ENCODE measurements around the gene ELP1.

ELP1 gene, protein sequence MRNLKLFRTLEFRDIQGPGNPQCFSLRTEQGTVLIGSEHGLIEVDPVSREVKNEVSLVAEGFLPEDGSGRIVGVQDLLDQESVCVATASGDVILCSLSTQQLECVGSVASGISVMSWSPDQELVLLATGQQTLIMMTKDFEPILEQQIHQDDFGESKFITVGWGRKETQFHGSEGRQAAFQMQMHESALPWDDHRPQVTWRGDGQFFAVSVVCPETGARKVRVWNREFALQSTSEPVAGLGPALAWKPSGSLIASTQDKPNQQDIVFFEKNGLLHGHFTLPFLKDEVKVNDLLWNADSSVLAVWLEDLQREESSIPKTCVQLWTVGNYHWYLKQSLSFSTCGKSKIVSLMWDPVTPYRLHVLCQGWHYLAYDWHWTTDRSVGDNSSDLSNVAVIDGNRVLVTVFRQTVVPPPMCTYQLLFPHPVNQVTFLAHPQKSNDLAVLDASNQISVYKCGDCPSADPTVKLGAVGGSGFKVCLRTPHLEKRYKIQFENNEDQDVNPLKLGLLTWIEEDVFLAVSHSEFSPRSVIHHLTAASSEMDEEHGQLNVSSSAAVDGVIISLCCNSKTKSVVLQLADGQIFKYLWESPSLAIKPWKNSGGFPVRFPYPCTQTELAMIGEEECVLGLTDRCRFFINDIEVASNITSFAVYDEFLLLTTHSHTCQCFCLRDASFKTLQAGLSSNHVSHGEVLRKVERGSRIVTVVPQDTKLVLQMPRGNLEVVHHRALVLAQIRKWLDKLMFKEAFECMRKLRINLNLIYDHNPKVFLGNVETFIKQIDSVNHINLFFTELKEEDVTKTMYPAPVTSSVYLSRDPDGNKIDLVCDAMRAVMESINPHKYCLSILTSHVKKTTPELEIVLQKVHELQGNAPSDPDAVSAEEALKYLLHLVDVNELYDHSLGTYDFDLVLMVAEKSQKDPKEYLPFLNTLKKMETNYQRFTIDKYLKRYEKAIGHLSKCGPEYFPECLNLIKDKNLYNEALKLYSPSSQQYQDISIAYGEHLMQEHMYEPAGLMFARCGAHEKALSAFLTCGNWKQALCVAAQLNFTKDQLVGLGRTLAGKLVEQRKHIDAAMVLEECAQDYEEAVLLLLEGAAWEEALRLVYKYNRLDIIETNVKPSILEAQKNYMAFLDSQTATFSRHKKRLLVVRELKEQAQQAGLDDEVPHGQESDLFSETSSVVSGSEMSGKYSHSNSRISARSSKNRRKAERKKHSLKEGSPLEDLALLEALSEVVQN (N-terminal part only)

DNA sequence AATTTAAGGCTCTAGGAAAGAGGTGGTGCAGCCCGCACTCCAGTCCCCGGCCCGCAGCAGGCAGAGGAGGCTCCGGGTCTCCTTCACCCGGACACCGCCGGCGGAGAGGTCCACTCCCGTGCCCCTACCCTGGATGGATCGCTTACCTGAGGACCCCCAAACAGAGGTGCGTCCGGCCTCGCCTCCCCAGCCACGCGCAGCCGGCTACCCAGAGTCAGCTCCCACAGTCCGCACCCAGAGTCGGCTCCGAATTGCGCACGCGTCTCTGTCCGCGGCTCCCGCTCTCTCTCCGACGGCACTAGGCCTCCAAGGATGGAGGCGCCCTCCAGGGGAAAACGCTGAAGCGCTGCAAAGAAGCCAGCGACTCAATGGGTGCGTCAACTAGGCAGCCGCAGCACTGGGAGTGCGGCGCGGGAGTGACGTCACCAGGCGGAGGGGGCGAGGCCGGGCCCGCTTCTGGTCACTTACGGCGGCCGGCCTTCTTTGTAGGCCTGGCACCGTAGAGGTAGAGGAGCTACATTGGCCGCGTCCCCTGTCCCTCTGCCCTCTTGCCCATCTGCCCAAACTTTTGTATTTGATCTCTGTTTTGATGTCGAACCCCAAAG lies at the start of gene ELP1:
Gene ELP1, minus strand, starts transcription at position 407 of the 605 bp plus-strand sequence. CDS start 2,978 bp downstream, outside the sequence.
- peak; percentile 98 for DNase-seq

DNA sequence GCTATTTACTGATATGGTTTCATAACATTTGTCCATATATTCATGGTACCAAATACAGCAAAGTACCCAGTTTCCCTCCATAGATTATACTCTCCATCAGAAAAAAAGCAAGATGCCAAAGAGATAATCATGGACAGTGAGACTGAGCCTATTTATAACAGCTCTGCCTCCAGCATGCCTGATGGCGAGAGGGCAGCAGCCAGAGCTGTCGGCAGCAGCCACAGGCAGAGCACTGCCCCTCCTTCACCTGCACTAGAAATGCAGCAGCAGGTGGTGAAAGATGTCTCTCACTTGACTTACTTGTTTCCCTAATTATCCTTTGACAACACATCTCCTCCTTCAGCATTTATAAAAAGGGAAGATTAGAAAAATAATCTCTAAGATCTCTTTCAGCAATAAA lies 47.0 kb upstream of the ELP1 start:
- no peak for DNase-seq

DNA sequence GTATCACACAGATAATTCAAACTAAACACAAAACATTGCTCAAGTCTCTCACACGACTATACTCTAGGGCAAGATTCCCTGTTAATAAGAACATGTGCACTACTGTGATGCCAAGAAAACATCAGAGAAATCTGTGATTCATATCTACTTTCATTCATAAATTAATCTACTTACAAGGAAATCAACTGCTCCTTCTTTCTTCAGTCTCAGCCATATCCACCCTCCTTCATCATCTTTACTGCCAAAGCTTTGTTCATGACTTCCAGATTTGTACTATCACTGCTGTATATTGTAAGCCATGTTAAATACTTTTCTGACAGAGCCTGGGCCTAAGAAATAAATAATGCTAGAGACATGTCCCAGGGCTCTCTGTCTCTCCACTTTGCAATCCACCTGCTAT lies 44.3 kb upstream of the ELP1 start:
- DNase-seq, result no peak

DNA sequence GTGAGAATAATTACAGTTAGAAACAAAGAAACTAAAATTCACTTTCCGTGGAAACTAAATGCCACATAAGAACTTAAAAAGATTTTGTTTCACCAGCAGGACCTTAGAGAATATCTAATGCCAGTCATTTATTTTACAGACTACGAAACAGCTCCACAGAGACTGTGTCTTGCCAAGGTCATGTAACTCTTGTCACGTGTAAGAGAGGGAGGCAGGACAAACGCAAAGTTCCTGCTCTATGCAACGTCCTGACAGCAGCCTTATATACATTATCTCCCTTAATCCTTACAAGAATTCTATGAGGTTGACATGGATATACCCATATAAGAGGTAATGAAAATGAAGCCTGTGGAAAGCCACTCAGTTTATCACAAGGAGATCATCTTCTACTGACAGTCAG lies 40.0 kb upstream of the ELP1 start:
- DNase-seq, result no peak

DNA sequence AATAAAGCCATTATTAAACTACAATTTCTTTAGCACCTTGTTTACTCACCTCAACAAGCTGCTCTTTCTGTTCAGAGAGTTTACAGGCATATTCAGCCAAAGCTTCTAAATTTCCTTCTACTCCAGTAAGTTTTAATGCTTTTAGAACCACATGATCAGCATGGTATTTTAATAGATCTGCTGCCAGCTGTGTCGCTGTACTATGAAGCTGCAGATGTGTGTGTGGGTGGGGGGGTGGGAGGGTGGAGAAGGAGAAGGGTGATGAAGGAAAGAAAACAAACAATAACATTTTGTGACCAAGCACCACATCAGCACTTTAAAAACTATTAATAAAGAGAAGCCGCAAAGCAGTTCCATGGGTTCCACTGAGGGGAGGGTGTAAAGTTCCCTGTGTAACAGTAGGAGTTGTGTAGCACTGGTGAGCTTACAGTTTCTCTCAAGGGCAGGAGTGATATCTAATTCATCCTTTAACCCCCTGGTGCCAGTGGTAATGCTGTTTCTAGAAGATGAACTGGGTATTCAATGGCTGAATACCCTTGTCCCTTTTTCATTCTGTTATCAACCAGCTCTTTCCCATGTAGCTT lies 38.8 kb upstream of the ELP1 start:
- DNase-seq, result peak; percentile 34

DNA sequence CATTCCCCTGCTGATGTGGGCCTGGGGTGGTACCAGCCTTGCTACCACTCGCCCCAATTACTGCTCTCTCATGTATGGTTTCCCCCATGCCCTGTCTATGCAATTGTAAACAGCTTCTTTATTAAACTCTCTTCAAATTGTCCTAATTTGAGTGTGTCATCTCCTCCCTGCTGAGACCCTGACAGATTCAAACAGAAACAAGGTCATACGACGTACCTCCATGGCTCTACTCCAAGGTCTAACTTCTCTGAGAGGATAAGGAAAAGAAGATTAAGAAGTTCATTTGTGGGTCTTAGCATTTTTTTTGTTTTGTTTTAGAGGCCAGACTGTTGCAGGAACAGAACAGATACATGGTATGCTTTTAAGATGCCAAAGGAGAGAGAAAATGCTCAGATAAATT lies 38.3 kb upstream of the ELP1 start:
- DNase-seq, result peak; percentile 81

DNA sequence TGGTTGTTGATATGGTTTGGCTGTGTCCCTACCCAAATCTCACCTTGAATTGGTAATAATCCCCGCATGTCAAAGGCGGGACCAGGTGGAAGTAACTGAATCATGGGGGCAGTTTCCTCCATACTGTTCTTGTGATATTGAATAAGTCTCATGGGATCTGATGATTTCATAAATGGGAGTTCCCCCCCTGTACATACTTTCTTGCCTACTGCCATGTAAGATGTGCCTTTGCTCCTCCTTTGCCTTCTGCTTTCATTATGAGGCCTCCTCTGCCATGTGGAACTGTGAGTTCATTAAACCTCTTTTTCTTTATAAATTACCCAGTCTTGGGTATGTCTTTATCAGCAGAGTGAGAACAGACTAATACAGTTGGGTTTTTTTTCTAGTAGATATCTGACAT lies 37.5 kb upstream of the ELP1 start:
- peak; percentile 12 for DNase-seq

DNA sequence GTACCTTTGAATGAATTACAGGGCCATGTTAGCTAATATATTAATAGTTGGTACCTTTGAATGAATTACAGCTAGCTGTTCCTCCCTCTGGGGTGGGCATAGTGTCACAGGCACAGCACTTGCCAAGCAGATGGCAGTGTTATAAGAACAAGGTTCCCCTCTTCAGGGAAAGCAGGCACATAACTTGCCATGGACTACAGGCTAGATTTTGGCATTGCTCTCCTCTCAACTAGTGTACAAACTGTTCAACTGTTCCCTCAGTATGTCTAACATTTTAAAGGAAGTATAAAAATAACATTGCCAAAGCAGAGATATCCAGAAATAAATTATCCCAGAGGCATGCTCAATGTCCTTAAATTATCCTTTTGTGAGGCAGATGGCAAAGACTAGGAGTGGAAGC lies 34.0 kb upstream of the ELP1 start:
- no peak for DNase-seq

DNA sequence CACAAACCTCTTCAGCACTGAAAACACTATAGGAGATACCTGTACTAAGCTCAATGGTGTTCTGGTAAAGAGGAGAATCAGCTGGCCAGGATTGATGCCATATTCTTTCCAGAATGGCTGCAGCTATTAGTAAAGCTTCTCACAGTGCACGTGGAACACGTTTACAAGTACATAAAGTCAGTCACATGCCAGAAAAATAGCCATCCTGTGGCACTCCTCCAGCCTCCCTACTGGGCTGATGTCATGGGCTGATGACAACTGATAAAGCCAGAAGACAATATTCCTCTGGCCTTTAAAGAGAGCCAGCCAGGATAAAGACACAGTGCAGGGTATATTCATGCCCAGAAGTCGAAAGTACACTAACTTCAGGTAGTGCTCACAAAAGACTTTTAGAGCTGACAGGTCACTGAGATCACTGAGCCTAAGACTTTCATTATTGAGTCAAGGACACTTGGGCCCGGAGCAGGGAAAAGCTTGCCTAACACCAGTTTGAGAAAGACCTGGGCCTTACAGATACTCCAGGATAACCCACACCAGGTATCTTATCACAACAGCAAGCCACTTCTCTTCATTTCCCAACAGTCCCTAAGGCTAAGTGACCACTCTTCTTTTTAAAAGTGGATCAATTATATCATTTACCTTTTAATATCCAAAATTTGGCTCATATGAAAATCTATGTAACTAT lies 29.7 kb upstream of the ELP1 start:
- peak; percentile 24 for DNase-seq

DNA sequence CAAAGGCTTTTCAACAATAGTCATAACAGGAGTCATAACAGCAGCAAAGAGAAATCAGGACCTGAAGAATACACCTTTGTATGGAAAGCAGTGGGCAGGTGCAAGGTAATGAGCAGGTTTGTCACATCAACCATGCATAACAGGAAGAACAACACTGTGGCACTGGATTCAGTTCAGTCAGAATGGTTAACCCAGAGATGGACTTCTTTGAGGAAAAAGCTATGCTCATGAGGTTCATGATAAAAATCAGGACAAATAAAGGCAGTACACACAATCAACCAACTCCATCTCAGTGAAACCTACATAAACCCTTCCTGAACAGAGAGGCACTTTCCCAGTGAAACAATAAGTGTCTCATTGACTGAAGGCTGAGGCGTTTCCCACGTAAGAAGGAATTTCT lies 27.2 kb upstream of the ELP1 start:
- DNase-seq, result no peak

DNA sequence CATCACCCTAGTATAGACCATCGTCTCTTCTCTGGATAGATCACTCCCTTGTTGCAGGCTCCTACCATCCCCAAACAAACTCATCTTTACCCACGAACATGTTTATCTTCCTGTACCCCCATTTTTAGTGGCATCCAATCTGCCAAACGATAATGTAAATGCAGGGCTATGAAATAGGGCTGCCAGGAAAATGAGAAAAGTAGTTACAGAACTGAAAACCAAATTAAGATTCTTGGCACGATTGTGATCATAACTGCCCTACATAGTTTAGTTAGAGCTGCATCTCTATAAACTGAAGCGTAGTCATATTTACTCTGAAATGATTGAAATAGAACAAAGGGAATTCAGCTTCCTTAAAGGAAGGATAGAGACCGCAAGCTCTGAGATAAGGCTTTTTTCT lies 26.4 kb upstream of the ELP1 start:
- no peak for DNase-seq

DNA sequence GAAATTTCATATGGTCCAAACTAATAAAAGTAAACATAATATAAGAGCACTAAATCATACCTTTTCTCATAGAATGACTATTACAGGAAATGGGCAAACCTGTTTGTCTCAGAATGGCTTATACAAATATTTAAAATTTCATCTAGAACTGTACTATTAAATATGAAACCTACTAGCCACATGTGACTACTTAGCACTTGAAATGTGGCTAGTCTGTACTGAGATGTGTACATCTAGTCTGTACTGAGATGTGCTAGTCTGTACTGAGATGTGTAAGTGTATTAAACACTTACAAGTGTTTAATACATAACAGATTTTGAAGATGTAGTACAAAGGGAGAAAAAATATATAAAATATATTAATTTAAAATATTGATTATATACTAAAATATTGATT lies 22.7 kb upstream of the ELP1 start:
- peak; percentile 28 for DNase-seq

DNA sequence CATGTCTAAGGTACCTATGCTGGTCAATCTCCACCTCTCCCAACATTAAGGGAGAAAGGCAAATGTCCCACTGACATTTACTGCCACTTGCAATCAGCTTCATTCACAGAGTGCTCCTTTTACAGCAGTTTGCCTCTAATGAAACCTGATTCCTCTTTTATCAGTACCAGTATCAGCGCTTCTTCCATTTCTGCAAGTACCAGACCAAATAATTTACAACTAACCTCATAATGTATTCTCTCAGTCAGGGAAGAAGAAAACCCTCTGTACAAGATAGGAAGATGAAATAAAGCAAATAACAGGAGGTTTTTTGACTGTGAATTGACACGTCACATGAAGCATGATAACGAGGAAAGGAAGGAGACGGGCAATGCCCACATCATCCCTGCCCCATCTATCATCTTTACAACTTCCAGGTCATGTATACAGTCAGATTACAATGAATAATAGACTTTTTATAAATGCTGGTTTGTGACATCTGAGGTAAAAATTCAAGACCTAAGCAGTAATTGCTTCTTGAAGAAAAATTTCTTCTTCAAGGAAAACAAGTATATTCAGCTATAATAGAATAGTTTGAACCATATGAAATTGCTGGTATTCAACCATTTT lies 22.2 kb upstream of the ELP1 start:
- peak; percentile 60 for DNase-seq

DNA sequence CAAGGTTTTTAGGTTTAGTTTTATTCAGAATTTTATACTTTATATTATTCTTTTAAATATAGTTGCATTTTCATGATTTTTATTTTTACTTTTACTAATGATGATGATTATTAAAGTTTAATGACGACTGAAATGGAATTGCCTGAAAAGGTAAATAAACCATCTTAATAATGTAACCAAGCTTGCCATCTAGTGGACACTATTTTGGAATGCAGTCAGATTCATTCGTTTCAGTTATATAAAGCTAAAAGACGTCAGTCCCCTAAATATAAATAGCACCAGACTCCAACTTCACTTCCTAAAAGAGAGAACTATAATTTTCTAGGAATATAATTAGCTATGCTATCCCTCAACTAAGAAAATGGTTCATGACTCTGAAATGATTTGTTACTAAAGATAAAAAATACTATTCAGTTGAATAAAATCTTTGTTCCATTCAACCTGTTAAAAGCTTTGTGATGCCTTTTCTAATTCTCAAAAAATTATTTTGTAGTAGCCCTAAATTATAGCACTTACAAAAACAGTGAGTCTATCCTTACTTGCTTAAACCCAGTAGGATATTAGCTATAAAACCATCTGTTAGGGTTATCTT lies 20.2 kb upstream of the ELP1 start:
- DNase-seq, result peak; percentile 55

DNA sequence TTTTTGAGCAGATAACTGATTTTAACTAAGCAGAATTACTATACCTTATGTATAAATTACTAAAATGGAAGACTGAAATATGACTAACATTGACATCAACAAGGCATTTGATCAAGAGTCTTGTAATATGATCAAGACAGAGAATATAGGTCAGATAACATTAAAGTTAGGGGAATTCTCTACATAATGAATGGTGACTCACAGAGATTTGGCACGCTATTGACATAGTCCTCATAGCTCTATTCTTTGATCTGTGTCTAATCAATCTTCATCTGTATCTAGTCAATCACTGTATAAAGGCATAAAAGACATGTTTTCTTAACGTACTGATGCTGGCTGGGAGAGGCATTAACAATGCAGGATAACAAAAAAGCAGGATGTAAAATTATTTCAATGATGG lies 17.7 kb upstream of the ELP1 start:
- DNase-seq, result no peak

DNA sequence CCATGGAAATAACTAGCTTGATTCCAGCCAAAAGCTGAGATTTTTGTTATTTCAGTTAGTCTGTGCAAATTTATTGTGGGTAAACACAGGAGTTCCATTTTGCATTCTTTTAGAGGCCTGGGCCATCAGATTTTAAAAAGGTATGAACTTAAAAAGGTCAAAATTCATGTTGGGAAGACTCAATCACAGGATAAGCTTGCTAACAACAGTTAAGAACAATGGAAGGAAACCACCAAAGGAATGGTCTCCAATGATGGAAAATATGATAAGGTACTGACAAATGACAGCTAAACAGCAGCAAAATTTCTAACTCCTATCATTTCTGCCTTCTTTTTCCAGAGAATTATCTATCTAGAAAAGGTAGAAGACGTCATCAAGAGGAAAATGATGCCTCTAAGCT lies 16.2 kb upstream of the ELP1 start:
- DNase-seq, result no peak

DNA sequence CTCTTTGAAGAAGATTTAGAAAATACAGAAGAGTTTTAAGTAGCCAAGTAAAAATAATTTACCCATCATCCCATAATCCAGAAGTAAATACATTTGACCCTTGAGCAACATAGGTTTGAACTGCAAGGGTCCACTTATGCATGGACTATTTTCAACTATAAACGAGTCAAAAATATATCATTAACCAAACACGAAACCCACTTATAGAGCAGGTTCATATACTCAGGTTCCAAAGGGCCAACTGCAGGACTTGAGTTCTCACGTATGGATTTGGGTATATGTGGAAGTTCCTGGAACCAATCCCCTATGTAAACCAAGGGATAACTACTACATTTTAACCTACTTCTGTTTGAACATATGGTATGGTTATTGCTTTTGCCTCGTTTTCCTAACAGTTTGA lies 6.1 kb upstream of the ELP1 start:
- no peak for DNase-seq

DNA sequence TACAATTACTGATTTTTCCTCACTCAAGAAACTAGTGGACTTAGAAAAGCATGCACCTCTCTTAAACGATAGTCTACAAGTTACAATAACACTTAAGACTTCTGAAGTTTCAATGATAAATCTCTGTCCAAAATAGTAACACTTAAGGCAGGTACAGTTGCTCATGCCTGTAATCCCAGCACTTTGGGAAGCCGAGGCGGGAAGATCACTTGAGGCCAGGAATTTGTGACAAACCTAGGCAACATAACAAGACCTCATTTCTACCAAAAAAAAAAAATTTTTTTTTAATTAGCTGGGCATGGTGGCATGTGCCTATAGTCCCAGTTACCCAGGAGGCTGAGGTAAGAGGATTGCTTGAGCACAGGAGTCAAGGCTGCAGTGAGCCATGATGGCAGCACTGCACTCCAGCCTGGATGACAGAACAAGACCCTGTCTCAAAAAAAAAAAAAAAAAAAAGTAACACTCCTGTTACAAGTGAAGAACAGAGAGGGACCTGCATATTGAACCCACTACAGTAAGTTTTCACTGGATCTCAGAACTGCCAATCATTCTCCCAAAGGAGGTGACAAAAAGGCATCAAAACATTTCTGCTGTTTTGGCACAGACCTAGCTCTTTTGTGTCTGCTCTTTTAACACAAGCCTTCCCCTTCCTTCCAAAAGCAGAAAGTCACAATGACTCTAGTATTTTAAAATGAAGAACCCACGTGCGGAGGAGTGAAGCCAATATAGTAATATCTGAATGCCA lies 3.8 kb upstream of the ELP1 start:
- DNase-seq, result no peak

DNA sequence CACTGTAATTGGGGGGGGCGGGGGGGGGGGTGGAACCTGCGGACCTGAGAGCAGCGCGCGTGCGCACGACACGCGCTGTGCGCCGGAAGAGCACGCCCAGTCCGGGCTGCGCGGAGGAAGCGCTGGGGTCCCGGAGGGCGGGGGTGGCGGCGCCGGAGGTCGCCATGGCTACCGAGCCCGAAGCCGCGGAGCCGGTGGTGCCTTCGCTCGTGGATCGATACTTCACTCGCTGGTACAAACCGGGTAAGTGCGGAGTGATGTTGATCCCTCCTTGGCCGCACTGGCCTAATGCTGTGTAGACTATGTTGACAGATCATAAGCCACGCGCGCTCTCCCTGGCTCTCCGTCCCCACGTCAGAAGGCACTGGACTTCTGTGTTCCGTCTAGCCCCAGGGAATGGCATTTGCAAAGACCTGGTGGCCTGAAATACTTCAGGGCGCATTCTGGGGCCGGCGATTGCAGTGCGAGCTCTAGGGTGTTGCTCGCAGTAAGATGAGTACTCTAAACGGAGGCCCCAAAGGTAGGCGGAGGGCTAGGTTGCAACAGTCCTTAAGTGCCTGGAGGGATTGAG lies 484 bp upstream of the ELP1 start, which contains the start of gene ABITRAM:
Gene ABITRAM, plus strand, starts transcription at position 78 of the 571 bp plus-strand sequence. Its CDS starts 87 bp downstream, at position 165.
- DNase-seq, result peak; percentile 96

DNA sequence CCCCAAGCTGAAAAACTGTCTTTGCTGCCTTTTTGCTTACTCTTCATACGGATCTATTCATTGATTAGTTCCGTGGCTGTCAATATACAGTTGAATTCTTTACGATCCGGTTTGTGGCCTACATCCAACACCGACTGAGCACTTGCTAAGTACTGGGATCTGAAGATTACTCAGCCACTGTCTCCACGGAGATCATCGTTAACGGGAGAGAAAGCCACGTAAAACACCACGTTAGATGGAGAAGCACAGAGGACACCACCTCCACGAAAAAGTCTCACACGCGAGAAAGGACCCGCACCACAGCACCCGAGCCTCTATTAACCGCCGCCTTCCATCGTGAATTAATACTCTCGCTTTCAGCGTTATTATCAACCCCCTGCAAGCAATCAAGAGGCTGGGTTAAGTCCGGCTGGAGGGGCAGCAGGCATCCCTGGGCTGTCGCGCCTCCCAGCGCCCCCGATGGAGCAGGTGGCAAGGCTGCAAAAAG lies 650 bp downstream of the ELP1 start:
- peak; percentile 83 for DNase-seq

Data from NCI-H69 (cell line).